Activated CD4-positive, alpha-beta T cell treated with anti-CD3 and anti-CD28 coated beads, Interleukin-2, amount 10 ng/mL, durations not matched to agents 24 days and 14 days (primary cell): ENCODE data around the gene STUB1. TPM values are rescaled to one million over a fixed set of nuclear protein-coding genes. Genes with fewer than 3 reads are reported as not detected.

ENCODE experiments used
- DNase-seq: peaks from one replicate; pipeline ENCODE4 v3.0.0; 2022
- H3K27ac Mint-ChIP-seq: one replicate; pipeline ENCODE4 v1.8.0; 2022; ENCODE audit warnings: mild to moderate bottlenecking, mixed read lengths
- H3K27me3 Mint-ChIP-seq: one replicate; pipeline ENCODE4 v1.8.0; 2022; ENCODE audit warnings: mixed read lengths
- H3K36me3 Mint-ChIP-seq: one replicate; pipeline ENCODE4 v1.8.0; 2022; ENCODE audit warnings: low read depth, mild to moderate bottlenecking, mixed read lengths
- H3K4me1 Mint-ChIP-seq: one replicate; pipeline ENCODE4 v1.8.0; 2021; ENCODE audit warnings: mixed read lengths
- H3K4me3 Mint-ChIP-seq: one replicate; pipeline ENCODE4 v1.8.0; 2022; ENCODE audit warnings: mild to moderate bottlenecking, moderate library complexity, mixed read lengths
- H3K9me3 Mint-ChIP-seq: one replicate; pipeline ENCODE4 v1.8.0; 2021; ENCODE audit warnings: mixed read lengths
- intact Hi-C: fragments of 100-400 bp; cut with micrococcal nuclease; formaldehyde crosslinking; loops from one replicate; pipeline ENCODE4 v1.15.1; 2023
- total RNA-seq: library from RNA; stranded (reverse); gene quantifications from 2 replicates; pipeline ENCODE4 v1.2.3, GENCODE V29; 2022

STUB1 gene
- total RNA-seq, result 90.2 and 93.8 TPM in 2 replicates

DNA sequence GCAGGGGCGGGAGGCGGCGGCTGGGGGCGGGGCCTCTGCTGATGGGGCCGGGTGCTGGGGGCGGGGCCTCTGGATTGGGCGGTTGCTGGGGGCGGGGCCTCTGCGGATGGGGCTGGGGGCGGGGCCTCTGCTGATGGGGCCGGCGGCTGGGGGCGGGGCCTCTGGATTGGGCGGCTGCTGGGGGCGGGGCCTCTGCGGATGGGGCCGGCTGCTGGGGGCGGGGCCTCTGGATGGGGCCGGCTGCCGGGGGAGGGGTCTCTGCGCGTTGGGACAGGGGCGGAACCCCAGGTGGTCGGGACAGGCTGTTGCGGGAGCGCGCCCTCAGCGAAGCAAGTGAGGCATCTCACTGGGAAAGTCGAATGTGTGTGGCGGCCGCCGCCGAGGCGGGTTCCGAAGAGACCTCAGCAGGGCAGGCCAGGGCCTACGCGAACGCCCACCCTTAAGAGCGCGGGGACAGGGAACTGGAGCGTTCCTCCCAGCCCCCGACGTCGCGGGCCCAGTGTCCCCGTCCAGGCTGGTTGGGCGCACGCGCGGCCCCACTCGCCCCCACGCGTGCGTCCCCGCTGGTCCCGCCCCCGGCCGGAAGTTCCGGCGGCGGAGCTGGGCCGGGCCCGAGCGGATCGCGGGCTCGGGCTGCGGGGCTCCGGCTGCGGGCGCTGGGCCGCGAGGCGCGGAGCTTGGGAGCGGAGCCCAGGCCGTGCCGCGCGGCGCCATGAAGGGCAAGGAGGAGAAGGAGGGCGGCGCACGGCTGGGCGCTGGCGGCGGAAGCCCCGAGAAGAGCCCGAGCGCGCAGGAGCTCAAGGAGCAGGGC lies at the start of gene STUB1:
TSS of gene STUB1 (plus strand) at position 597 of the 811 bp plus-strand sequence. CDS start at position 713, 116 bp downstream.
- Mint-ChIP-seq H3K4me3 (peak within 1 kb of the TSS; percentile 87), H3K36me3 (peaks cover 22% of the 10 kb centered on the region), H3K4me1 (peaks cover 16% of the 10 kb centered on the region), H3K27ac (peak within 1 kb of the TSS; percentile 84), H3K27me3 (peaks cover 3% of the 10 kb centered on the region), H3K9me3 (no peaks in the 10 kb centered on the region)
- DNase-seq, result peak; percentile 96
- intact Hi-C loops, result loop anchor here (1.0 to 5.0 kb wide), 2 partner anchors 12 to 47 kb away; partner anchors contain the start of genes CCDC78, HAGHL and RHOT2

DNA sequence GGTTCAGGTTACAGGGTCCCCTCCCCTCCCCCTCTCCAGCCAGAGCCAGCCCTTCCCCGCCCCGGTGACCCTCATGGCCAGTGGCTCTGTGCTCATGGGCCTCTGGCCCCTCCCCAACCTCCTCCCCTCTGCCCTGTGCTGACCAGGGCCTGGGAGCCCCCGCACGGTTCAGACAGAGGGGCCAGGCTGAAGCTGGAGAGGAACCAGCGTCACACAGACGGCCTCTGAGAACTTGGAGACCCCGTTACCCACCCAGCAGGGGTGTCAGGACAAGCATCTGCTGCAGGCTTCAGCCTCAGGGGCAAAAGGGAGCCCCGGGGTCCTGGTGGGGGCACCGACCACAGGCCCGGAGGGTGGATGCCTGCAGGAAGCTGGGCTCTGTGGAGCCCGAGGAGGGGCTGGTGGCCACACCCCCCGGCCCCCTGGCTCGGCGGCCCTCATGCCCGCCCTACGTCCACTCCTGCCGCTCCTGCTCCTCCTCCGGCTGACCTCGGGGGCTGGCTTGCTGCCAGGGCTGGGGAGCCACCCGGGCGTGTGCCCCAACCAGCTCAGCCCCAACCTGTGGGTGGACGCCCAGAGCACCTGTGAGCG lies 49.3 kb upstream of the STUB1 start, which contains the start of gene WFIKKN1:
TSS of gene WFIKKN1 (plus strand) at position 171 of the 591 bp plus-strand sequence. CDS start at position 440, 269 bp downstream.
- intact Hi-C loops, result no loop called here
- no peak within 1 kb of the TSS for H3K27ac Mint-ChIP-seq
- H3K4me1 Mint-ChIP-seq, result peaks cover 2% of the 10 kb centered on the region
- peaks cover 2% of the 10 kb centered on the region for H3K36me3 Mint-ChIP-seq
- H3K4me3 Mint-ChIP-seq, result no peak within 1 kb of the TSS
- no peaks in the 10 kb centered on the region for H3K27me3 Mint-ChIP-seq
- no peak for DNase-seq
- H3K9me3 Mint-ChIP-seq, result no peaks in the 10 kb centered on the region

DNA sequence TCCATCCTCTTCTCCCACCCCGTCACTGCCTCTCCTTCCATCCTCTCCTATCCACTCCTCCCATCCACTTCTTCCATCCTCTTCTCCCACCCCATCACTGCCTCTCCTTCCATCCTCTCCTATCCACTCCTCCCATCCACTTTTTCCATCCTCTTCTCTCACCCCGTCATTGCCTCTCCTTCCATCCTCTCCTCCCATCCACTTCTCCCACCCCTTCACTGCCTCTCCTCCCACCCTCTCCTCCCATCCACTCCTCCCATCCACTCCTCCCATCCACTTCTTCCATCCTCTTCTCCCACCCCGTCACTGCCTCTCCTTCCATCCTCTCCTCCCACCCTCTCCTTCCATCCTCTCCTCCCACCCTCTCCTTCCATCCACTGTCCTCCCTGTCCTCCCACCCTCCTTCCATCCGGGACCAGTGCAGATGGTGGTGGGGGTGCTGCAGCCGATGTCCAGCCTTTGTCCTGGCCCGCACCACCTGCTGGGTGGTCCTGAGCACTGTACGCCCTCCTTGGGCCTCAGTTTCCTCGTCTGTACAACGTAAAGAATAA lies 48.3 kb upstream of the STUB1 start:
- Mint-ChIP-seq H3K36me3 (no peaks in the 10 kb centered on the region), H3K4me1 (peaks cover 6% of the 10 kb centered on the region), H3K4me3 (no peak overlapping the region), H3K27ac (no peak overlapping the region), H3K9me3 (no peaks in the 10 kb centered on the region), H3K27me3 (peaks cover 2% of the 10 kb centered on the region)
- intact Hi-C loops, result no loop called here
- DNase-seq, result no peak

DNA sequence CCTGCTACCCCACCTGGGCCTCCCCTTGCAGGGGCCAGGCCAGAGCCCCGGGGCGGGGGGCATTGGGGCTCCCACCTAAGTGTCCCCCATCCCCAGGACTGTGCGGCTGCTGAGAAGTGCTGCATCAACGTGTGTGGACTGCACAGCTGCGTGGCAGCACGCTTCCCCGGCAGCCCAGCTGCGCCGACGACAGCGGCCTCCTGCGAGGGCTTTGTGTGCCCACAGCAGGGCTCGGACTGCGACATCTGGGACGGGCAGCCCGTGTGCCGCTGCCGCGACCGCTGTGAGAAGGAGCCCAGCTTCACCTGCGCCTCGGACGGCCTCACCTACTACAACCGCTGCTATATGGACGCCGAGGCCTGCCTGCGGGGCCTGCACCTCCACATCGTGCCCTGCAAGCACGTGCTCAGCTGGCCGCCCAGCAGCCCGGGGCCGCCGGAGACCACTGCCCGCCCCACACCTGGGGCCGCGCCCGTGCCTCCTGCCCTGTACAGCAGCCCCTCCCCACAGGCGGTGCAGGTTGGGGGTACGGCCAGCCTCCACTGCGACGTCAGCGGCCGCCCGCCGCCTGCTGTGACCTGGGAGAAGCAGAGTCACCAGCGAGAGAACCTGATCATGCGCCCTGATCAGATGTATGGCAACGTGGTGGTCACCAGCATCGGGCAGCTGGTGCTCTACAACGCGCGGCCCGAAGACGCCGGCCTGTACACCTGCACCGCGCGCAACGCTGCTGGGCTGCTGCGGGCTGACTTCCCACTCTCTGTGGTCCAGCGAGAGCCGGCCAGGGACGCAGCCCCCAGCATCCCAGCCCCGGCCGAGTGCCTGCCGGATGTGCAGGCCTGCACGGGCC lies 47.5 kb upstream of the STUB1 start:
- Mint-ChIP-seq H3K36me3 (no peaks in the 10 kb centered on the region), H3K4me1 (peaks cover 6% of the 10 kb centered on the region), H3K27me3 (peaks cover 2% of the 10 kb centered on the region), H3K4me3 (no peak overlapping the region), H3K9me3 (no peaks in the 10 kb centered on the region), H3K27ac (no peak overlapping the region)
- DNase-seq, result no peak
- intact Hi-C loops, result no loop called here

DNA sequence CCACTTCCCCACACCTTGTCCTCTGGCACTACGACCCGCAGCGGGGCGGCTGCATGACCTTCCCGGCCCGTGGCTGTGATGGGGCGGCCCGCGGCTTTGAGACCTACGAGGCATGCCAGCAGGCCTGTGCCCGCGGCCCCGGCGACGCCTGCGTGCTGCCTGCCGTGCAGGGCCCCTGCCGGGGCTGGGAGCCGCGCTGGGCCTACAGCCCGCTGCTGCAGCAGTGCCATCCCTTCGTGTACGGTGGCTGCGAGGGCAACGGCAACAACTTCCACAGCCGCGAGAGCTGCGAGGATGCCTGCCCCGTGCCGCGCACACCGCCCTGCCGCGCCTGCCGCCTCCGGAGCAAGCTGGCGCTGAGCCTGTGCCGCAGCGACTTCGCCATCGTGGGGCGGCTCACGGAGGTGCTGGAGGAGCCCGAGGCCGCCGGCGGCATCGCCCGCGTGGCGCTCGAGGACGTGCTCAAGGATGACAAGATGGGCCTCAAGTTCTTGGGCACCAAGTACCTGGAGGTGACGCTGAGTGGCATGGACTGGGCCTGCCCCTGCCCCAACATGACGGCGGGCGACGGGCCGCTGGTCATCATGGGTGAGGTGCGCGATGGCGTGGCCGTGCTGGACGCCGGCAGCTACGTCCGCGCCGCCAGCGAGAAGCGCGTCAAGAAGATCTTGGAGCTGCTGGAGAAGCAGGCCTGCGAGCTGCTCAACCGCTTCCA lies 46.7 kb upstream of the STUB1 start:
- H3K27ac Mint-ChIP-seq, result no peak overlapping the region
- H3K4me1 Mint-ChIP-seq, result peaks cover 6% of the 10 kb centered on the region
- DNase-seq, result no peak
- intact Hi-C loops, result no loop called here
- no peaks in the 10 kb centered on the region for H3K9me3 Mint-ChIP-seq
- H3K4me3 Mint-ChIP-seq, result peak overlapping the region; percentile 48
- H3K36me3 Mint-ChIP-seq, result no peaks in the 10 kb centered on the region
- peaks cover 2% of the 10 kb centered on the region for H3K27me3 Mint-ChIP-seq

DNA sequence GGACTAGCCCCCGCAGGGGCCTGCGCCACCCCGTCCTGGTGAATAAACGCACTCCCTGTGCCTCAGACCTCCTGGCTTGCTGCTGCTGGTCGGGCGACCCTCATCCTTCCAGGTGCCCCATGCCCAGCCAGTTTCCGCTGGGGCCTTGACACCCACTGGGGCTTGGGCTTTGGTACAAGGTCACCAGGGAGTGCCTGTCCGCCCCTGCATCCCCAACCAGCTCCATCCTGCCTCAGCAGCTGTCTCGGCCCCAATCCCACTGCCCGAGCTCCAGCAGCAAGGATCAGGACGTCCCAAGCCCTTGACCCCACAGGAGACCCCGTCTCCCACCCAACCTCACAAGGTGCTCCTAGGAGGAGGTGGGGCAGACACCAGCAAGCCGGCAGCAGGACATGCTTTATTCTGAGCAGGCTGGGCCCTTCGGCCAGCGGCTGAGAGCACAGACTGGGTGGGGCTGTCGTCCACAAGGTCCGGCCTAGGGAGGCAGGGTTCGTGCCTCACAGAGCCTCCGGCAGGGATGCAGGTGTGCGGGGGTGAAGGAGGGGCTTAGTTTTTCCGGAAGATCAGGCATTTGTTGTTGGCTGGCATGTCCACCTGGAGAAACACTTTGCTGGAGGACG lies 46.0 kb upstream of the STUB1 start:
- Mint-ChIP-seq H3K9me3 (no peaks in the 10 kb centered on the region), H3K27ac (peak overlapping the region; percentile 15), H3K36me3 (no peaks in the 10 kb centered on the region), H3K27me3 (peaks cover 2% of the 10 kb centered on the region), H3K4me3 (peak overlapping the region; percentile 48), H3K4me1 (peaks cover 6% of the 10 kb centered on the region)
- intact Hi-C loops, result no loop called here
- DNase-seq, result no peak

DNA sequence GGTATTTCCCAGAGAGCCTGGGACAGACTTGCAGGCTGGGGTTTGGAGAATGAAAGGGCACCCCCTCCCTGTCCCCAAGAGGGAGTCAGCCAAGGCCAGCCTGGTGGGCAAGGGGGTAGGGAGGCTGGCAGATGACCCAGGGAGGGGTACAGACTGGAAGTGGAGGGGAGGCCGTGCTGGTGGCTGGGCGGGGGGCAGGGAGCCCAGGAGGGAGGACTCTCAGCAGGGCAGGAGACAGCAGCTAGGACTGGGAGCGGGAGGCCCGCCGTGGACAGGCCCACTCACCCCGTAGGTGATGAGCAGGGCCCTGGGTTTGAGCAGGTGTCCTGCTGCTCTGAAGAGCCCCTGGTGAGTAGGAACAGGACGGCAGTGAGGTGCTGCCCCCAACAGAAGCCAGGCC lies 45.2 kb upstream of the STUB1 start:
- intact Hi-C loops, result no loop called here
- no peak for DNase-seq
- Mint-ChIP-seq H3K4me1 (peaks cover 6% of the 10 kb centered on the region), H3K27ac (peak overlapping the region; percentile 78), H3K27me3 (peaks cover 2% of the 10 kb centered on the region), H3K9me3 (no peaks in the 10 kb centered on the region), H3K36me3 (no peaks in the 10 kb centered on the region), H3K4me3 (peak overlapping the region; percentile 93)

DNA sequence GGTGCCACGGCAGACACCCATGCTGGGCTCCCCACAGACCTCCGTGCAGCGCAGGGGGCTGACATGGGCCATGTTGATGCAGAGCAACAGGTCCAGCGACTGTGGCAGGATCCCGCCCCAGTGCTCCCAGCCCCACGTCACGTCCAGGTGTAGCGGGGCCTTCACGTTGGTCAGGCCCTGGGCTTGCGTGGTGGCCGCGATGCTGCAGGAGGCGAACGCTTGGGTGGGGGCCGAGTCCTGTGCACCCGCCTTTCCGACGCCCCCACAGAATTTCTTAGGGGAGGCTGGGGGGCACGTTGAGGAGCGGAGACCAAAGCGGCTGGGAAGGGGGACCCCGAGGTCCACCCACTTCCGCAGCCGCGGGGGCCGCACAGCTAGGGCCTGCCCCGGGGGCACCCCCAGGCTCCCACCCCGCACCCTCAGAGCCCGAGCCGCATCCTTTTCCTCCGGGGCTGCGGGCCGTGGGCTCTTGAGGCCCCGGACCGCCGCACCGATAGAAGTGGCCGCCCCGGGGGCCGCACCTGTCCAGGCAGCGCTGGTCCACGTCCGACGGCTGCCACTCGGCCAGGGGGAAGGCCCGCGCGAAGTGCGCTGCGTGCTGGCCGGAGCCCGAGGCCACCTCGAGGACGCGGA lies 44.5 kb upstream of the STUB1 start:
- intact Hi-C loops, result loop anchor here (1.0 to 2.0 kb wide), 3 partner anchors 46 to 108 kb away; partner anchors contain the start of genes CAPN15 and JMJD8
- H3K4me3 Mint-ChIP-seq, result peak overlapping the region; percentile 93
- H3K27ac Mint-ChIP-seq, result peak overlapping the region; percentile 29
- DNase-seq, result peak; percentile 72
- peaks cover 6% of the 10 kb centered on the region for H3K4me1 Mint-ChIP-seq
- H3K36me3 Mint-ChIP-seq, result no peaks in the 10 kb centered on the region
- H3K27me3 Mint-ChIP-seq, result peaks cover 2% of the 10 kb centered on the region
- H3K9me3 Mint-ChIP-seq, result no peaks in the 10 kb centered on the region

DNA sequence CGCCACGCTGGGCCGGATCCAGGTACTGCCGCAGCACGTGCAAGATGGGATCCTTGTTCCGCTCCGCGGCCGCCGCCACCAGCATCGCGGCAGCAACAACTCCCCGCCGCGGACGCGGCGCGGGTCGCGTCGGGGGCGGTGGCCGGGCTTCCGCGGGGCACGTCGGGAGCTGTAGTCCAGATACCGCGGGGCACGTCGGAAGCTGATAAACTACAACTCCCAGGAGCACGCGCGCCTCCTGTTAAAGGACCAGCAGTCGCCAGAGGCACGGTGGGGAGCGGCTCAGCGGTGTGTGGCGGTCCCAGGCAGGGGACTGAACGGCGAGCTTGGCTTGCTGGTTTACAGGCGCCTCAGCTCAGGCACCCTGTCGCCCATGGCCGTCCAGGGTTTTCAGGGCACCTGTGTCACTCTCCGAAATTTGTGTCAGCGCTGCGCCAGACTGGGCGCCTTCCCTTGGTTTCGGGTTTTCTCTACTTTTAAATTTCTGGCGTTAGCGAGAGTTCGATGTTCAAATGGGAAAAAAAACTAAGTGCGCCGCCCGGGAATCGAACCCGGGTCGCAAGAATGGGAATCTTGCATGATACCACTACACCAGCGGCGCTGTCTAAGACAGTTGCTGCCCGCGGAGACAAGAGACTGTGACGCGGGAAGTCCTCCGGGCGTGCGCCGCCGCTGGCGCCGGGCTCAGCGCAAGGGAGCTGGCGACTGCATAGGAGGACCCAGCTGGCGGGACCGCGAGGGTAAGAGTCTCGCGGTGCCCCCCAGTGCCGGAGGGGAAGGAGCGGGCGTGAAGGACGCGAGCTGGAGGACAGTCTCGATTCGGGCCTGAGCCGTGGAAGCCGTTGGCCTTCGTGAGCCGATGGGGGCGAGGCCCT lies 43.8 kb upstream of the STUB1 start, which contains the start of gene METTL26:
TSS of gene METTL26 (minus strand) at position 100 of the 875 bp plus-strand sequence. CDS start at position 85, 15 bp downstream.
- intact Hi-C loops, result loop anchor here (1.0 to 2.0 kb wide), 4 partner anchors 13 to 109 kb away; partner anchors contain the start of genes CAPN15, JMJD8 and WDR90
- peak; percentile 98 for DNase-seq
- H3K4me1 Mint-ChIP-seq, result peaks cover 6% of the 10 kb centered on the region
- no peaks in the 10 kb centered on the region for H3K36me3 Mint-ChIP-seq
- H3K9me3 Mint-ChIP-seq, result no peaks in the 10 kb centered on the region
- peaks cover 2% of the 10 kb centered on the region for H3K27me3 Mint-ChIP-seq
- peak within 1 kb of the TSS; percentile 93 for H3K4me3 Mint-ChIP-seq
- H3K27ac Mint-ChIP-seq, result peak within 1 kb of the TSS; percentile 95

DNA sequence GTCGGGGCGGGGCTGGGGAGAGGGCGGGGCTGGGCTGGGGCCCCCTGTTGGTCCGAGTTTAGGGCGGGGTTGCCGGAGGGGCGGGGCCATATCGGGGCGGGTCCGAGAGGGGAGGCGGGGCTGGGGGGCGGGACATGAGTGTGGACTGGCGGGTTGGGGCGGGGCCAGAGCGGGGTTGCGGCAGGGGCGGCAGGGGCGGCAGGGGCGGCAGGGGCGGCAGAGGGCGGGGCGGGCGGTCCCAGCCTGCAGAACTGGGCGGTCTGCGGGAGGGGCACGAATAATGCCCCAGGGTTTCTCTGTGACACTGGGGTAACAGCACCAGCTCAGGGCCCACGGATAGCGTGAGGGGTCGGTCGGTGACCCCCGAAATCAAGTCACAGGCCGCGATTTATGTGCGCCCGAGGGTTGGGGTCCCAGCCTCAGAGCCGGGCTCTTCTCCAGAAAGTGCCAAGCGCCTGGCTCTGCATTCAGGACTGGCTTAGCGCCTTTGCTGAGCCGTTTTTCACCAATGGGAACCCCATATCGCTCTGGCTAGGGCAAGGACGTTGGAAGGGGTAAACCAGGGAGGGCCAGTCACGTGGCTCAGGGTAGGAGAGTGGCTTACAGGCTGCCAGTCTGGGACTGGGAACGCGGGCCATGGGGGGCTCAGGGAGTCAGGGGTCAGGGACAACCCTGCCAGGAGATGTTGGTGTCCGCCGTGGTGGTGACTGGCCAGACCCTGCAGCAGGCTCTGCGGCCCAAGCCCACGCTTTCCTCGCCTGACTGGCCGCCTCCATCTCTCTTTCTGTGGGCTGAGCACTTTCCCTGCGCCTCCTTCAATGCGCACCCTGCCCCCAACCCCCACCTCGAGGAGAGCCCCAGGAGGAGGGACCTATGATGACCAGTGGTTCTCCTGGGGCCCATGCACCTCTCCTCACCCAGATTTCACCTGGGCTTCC lies 42.9 kb upstream of the STUB1 start:
- DNase-seq, result peak; percentile 93
- Mint-ChIP-seq H3K27me3 (peaks cover 2% of the 10 kb centered on the region), H3K27ac (peak overlapping the region; percentile 95), H3K36me3 (no peaks in the 10 kb centered on the region), H3K4me3 (peak overlapping the region; percentile 93), H3K9me3 (no peaks in the 10 kb centered on the region), H3K4me1 (peaks cover 6% of the 10 kb centered on the region)
- intact Hi-C loops, result loop anchor here (1.0 to 2.0 kb wide), 2 partner anchors 12 to 47 kb away; partner anchors contain the start of genes JMJD8 and WDR90
